ENCODE results near the gene KAT7. TPM values are rescaled to one million over a fixed set of nuclear protein-coding genes. Genes with fewer than 3 reads are reported as not detected.

KAT7 gene
- total RNA-seq, 1 donor: 43.2 TPM

DNA sequence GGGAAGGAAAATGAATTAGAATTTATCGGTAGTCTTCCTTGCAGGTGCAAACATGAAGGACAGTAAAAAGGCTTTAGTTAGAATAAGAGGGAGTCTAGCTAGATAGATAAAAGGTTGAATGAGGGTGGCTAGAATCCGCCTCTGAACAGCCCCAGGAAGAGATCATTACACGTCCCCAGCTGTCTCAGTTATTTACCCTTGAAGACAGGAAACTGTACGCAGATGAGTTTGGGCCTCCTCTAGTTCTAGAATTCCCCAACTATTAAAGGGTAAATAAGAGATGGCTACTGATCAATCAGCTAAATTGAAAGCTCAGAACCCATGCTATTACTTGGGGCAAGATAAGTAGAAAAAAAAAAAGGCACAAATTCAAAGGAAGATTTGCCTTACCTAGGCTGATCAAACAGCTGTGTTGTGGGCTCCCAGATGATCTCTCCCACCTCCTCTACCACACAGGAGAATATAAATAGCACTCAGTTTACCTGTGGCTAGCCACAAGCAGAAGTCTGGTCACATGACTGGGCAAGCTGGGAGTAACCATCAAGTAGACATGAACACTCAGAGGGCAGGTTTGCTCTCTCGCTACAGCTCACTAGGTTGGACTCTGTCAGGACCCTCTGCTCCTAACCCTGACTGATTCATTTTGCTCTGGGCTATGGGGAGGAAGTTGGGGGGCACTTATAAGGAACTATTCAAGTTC is 41.5 kb upstream of the KAT7 start:
- no peak overlapping the region for H3K4me3 ChIP-seq (ENCODE audit: low read depth, low read length)
- TF ChIP-seq, protein P1, sequence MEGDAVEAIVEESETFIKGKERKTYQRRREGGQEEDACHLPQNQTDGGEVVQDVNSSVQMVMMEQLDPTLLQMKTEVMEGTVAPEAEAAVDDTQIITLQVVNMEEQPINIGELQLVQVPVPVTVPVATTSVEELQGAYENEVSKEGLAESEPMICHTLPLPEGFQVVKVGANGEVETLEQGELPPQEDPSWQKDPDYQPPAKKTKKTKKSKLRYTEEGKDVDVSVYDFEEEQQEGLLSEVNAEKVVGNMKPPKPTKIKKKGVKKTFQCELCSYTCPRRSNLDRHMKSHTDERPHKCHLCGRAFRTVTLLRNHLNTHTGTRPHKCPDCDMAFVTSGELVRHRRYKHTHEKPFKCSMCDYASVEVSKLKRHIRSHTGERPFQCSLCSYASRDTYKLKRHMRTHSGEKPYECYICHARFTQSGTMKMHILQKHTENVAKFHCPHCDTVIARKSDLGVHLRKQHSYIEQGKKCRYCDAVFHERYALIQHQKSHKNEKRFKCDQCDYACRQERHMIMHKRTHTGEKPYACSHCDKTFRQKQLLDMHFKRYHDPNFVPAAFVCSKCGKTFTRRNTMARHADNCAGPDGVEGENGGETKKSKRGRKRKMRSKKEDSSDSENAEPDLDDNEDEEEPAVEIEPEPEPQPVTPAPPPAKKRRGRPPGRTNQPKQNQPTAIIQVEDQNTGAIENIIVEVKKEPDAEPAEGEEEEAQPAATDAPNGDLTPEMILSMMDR (IDR thresholded peaks at IDR 0.05; ENCODE audit: insufficient read depth, low read depth, low read length): no peak
- no peak for DNase-seq (ENCODE audit: low read depth)

DNA sequence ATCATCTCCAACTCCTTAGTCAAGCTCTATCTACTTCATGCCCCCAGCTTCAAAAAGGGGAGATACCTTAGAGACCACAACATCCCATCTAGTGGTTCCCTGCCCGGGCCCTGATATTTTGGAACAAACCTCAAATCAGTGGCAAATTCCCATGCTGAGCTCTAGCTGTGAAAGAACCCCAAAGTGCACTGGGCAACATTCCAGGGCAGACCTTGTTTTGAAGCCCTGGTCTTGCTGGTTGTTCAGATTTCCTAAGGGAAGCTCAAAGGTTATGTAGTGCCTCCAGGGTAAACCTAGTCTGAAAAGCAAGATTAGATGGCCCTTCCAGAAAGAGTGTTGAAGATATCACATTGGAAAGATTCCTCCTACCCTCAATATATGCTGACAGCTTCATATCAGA is 40.8 kb upstream of the KAT7 start:
- TF ChIP-seq, protein P1 (IDR thresholded peaks at IDR 0.05; ENCODE audit: insufficient read depth, low read depth, low read length): no peak
- H3K4me3 ChIP-seq (ENCODE audit: low read depth, low read length): no peak overlapping the region
- no peak for DNase-seq (ENCODE audit: low read depth)

DNA sequence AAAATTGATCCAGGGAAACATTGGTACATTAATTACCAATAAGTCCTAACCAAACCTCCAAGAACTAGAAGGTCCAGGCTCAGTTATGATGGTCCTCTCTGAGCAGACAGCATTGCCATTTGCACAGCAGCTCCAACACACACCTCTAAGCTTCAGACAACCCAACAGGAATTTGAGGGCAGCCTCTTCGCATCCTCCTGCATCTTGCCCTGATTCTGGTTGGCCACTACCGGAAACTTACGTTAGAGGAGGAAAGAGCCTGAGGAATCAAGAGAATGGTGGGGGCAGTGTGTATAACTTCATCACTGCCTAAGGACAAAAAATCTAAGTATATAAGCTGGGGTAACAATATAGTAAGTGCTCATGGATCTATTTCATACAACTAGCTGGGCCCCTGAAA is 40.3 kb upstream of the KAT7 start:
- H3K4me3 ChIP-seq (ENCODE audit: low read depth, low read length): no peak overlapping the region
- TF ChIP-seq, protein P1 (IDR thresholded peaks at IDR 0.05; ENCODE audit: insufficient read depth, low read depth, low read length): no peak
- no peak for DNase-seq (ENCODE audit: low read depth)

DNA sequence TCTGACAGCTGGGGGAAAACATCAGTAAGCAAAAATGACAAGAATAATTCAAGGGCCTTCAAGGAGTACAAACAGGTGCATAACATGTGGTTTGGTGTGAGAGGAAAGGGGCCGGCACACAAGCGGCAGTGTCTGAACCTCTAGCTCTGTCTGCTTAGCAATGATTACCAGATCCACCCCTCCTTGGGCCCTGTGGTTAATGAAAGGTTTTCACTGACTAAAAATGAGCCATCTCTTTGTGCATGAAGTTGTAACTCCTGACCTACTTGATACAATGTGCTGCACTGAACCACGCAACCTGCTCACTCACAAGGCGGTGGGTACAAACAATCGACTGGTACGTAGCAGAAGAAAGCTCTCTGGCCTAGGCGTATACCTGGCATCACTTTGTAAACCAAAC is 39.7 kb upstream of the KAT7 start:
- DNase-seq (ENCODE audit: low read depth): no peak
- TF ChIP-seq, protein P1 (IDR thresholded peaks at IDR 0.05; ENCODE audit: insufficient read depth, low read depth, low read length): no peak
- H3K4me3 ChIP-seq (ENCODE audit: low read depth, low read length): no peak overlapping the region

DNA sequence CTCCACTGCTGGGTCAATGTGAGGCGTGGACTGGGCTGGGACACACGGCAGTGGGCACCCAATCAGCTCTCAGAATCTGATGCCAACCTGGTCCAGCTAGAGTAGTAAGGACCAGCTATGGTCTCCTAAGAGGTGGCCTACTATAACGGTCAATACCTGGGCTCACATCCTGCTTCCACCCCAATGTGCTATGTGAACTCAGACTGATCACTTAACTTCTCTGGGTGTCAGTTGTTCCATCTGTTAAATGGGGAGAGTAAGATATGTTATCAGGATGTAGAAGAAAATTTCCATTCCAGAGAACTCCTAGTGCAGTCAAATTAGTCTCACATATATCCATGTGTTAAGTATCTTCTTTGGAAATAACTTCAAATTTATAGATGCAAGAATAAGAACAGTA is 38.8 kb upstream of the KAT7 start:
- no peak for DNase-seq (ENCODE audit: low read depth)
- H3K4me3 ChIP-seq (ENCODE audit: low read depth, low read length): no peak overlapping the region
- TF ChIP-seq, protein P1 (IDR thresholded peaks at IDR 0.05; ENCODE audit: insufficient read depth, low read depth, low read length): no peak

DNA sequence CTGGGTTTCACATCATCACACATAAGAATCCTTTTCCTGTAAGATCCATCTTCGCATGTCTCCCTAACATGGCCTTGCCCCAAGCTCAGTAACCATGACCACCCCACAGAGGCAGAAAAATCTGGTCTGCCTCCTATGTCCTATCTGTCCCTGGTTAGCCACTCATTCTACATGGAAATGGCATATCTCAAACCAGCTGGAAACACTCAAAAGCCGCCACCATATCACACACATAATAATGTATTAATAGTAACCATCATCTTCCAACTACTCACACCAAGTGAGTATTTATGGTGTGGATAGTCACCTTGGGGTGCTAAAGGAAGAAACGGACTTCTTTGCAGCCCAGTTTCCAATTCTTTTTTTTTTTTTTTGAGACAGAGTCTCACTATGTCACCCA is 36.0 kb upstream of the KAT7 start:
- DNase-seq (ENCODE audit: low read depth): no peak
- TF ChIP-seq, protein P1 (IDR thresholded peaks at IDR 0.05; ENCODE audit: insufficient read depth, low read depth, low read length): no peak

DNA sequence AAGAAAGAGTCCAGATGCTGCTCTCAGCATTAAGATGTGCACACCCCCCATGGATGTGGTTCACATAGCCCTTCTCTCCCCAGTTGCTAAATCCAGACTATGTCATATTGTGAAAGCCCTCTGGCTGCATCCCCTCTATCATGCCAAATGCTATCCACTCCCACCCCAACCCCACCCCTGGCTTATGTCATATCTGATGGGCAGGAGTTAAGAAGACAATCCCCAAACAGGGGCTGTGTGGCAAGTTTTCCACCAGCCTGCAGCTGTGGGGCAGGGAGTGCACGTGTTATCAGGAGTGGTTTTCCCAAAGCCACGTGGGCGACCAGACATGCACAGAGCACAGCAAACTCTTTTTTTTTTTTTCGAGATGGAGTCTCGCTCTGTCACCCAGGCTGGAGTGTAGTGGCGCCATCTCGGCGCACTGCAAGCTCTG is 34.5 kb upstream of the KAT7 start:
- DNase-seq (ENCODE audit: low read depth): peak; percentile 97
- TF ChIP-seq, protein P1 (IDR thresholded peaks at IDR 0.05; ENCODE audit: insufficient read depth, low read depth, low read length): no peak
- no peak overlapping the region for H3K4me3 ChIP-seq (ENCODE audit: low read depth, low read length)

More for the DNA sequence above, 36.0 kb upstream of the KAT7 start:
- no peak overlapping the region for H3K4me3 ChIP-seq (ENCODE audit: low read depth, low read length)
